HepG2 (cell line): ENCODE results near the gene DPEP2NB. TPM values are rescaled to one million over a fixed set of nuclear protein-coding genes. Genes with fewer than 3 reads are reported as not detected.

Experiments
- ARNTL ChIP-seq: sonication (generic); formaldehyde crosslinking; IDR thresholded peaks from 2 replicates; pipeline ENCODE4 v1.4.0; 2020; ENCODE audit warnings: mild to moderate bottlenecking, missing genetic modification reagents
- CBFB ChIP-seq: sonication (generic); formaldehyde crosslinking; IDR thresholded peaks from 2 replicates; pipeline ENCODE4 v1.4.0; 2020; ENCODE audit warnings: missing genetic modification reagents
- DNMT1 ChIP-seq: sonication (generic); formaldehyde crosslinking; IDR thresholded peaks from 2 replicates; pipeline ENCODE4 v1.5.1; 2020; ENCODE audit warnings: mild to moderate bottlenecking, missing genetic modification reagents
- GATAD1 ChIP-seq: IDR thresholded peaks from 2 replicates; pipeline ENCODE4 v1.6.1; 2016; ENCODE audit warnings: missing genetic modification reagents, missing compliant biosample characterization
- NR2C2 ChIP-seq: sonication (generic); formaldehyde crosslinking; IDR thresholded peaks from 2 replicates; pipeline ENCODE4 v1.4.0; 2020; ENCODE audit warnings: missing genetic modification reagents, mild to moderate bottlenecking, moderate library complexity, borderline replicate concordance
- NRL ChIP-seq: sonication (generic); formaldehyde crosslinking; IDR thresholded peaks from 2 replicates; pipeline ENCODE4 v1.5.0; 2020; ENCODE audit warnings: missing genetic modification reagents, mild to moderate bottlenecking, moderate library complexity, borderline replicate concordance
- RERE ChIP-seq: IDR thresholded peaks from 2 replicates; pipeline ENCODE4 v1.6.1; 2016; ENCODE audit warnings: low read depth, missing genetic modification reagents, missing compliant biosample characterization
- SOX13 ChIP-seq, 3 experiments: fragments of 450-650 bp in 1 of 3; sonication (generic) in 1 of 3; formaldehyde crosslinking in 1 of 3; IDR thresholded peaks in 2 of 3; conservative IDR thresholded peaks in 1 of 3; 2 replicates each; pipeline versions ENCODE4 v1.5.0 to v1.6.1; 2016 to 2020; ENCODE audit warnings: antibody characterized with exemption in 1 of 3, mild to moderate bottlenecking in 1 of 3, missing compliant biosample characterization in 1 of 3, missing genetic modification reagents in 1 of 3, moderate library complexity in 1 of 3
- SRY ChIP-seq: sonication (generic); formaldehyde crosslinking; IDR thresholded peaks from 2 replicates; pipeline ENCODE4 v1.8.0; 2022; ENCODE audit warnings: mild to moderate bottlenecking, missing genetic modification reagents
- TERF1 ChIP-seq: sonication (generic); formaldehyde crosslinking; IDR thresholded peaks from 2 replicates; pipeline ENCODE4 v1.8.0; 2022; ENCODE audit warnings: mild to moderate bottlenecking, missing genetic modification reagents, moderate library complexity
- ZFX ChIP-seq: sonication (generic); formaldehyde crosslinking; IDR thresholded peaks from 2 replicates; pipeline ENCODE4 v1.4.0; 2020; ENCODE audit warnings: mild to moderate bottlenecking, low read depth, missing genetic modification reagents, moderate library complexity
- ZMAT3 ChIP-seq: sonication (generic); formaldehyde crosslinking; conservative IDR thresholded peaks from 2 replicates; pipeline ENCODE4 v1.7.0; 2021; ENCODE audit warnings: missing genetic modification reagents
- ZMYM3 ChIP-seq: sonication (generic); formaldehyde crosslinking; IDR thresholded peaks from 2 replicates; pipeline ENCODE4 v1.5.1; 2020; ENCODE audit warnings: mild to moderate bottlenecking, missing genetic modification reagents
- ZNF225 ChIP-seq: sonication (generic); formaldehyde crosslinking; IDR thresholded peaks from 2 replicates; pipeline ENCODE4 v1.4.0; 2020; ENCODE audit warnings: mild to moderate bottlenecking, missing genetic modification reagents
- ZNF292 ChIP-seq: sonication (generic); formaldehyde crosslinking; IDR thresholded peaks from 2 replicates; pipeline ENCODE4 v1.8.1; 2022; ENCODE audit warnings: mild to moderate bottlenecking, low read depth, missing genetic modification reagents, borderline replicate concordance
- ZNF33B ChIP-seq: sonication (generic); formaldehyde crosslinking; IDR thresholded peaks from 2 replicates; pipeline ENCODE4 v1.5.1; 2020; ENCODE audit warnings: mild to moderate bottlenecking, missing genetic modification reagents
- ZNF513 ChIP-seq: sonication (generic); formaldehyde crosslinking; conservative IDR thresholded peaks from 2 replicates; pipeline ENCODE4 v1.5.0; 2020; ENCODE audit warnings: missing genetic modification reagents
- ZNF770 ChIP-seq: sonication (generic); formaldehyde crosslinking; IDR thresholded peaks from 2 replicates; pipeline ENCODE4 v1.5.0; 2020; ENCODE audit warnings: mild to moderate bottlenecking, missing genetic modification reagents
- polyA plus RNA-seq, 8 experiments: library from polyadenylated mRNA; depleted of rRNA in 3 of 8; stranded (reverse) in 7 of 8; unstranded in 1 of 8; fragments of >200 nt; fragmentation: Illumina TruSeq in 4 of 8; extraction: Trizol in 4 of 8; gene quantifications; 2 replicates each; pipeline versions ENCODE4 v1.2.1 to v1.2.3, GENCODE V29; 2011 to 2016; ENCODE audit warnings: low read depth in 4 of 8, missing spikeins in 1 of 8, mixed read lengths in 1 of 8; ENCODE audit not compliant: insufficient read depth in 1 of 8
- total RNA-seq, 5 experiments: library from RNA; depleted of rRNA; stranded (reverse); fragments of >200 nt; fragmentation: Illumina TruSeq; extraction: Trizol; gene quantifications; 2 replicates each; pipeline ENCODE4 v1.2.3, GENCODE V29; 2016; ENCODE audit warnings: low read depth in 1 of 5

Gene DPEP2NB
- total and polyA plus RNA-seq, 2 of the 13 experiments (the other 11 are each of a cell fraction or from before 2014, with no cell fraction given), result not detected

- TF ChIP-seq ZNF770, result no peak
- TF ChIP-seq ZNF33B (CRISPR knock-in tag), result no peak
- TF ChIP-seq DNMT1 (CRISPR knock-in tag), result no peak
- 0 out of 2 replicates have a peak, but pooled peaks have one; percentile 44 for TF ChIP-seq ZMAT3
- TF ChIP-seq ZNF225 (CRISPR knock-in tag), result no peak
- TF ChIP-seq GATAD1, result 0 out of 2 replicates have a peak, but pooled peaks have one; percentile 51
- no peak for TF ChIP-seq ZFX (CRISPR knock-in tag)
- no peak for TF ChIP-seq CBFB (CRISPR knock-in tag)
- TF ChIP-seq SRY (CRISPR knock-in tag), result peak; percentile 65; the same call in 1 of the 2 replicates
- TF ChIP-seq TERF1 (CRISPR knock-in tag), result no peak
- 0 out of 2 replicates have a peak, but pooled peaks have one; percentile 41 for TF ChIP-seq NRL (CRISPR knock-in tag)
- TF ChIP-seq RERE (CRISPR knock-in tag), result no peak
- no peak for TF ChIP-seq SOX13 (IDR thresholded peaks at IDR 0.05)
- TF ChIP-seq SOX13 (CRISPR knock-in tag; conservative IDR thresholded peaks at IDR 0.05 in 1 of 2, IDR thresholded peaks at IDR 0.05 in 1 of 2), result 0 out of 4 replicates have a peak, but pooled peaks of 1 of the 2 experiments have one; percentile 9
- TF ChIP-seq NR2C2 (CRISPR knock-in tag), result 0 out of 2 replicates have a peak, but pooled peaks have one; percentile 22
- no peak for TF ChIP-seq ARNTL (CRISPR knock-in tag)
- TF ChIP-seq ZNF292 (CRISPR knock-in tag), result 0 out of 2 replicates have a peak, but pooled peaks have one; percentile 65
- no peak for TF ChIP-seq ZMYM3 (CRISPR knock-in tag)
- no peak for TF ChIP-seq ZNF513 (CRISPR knock-in tag)
These were observed 28.1 kb downstream of the DPEP2NB start (continued) for GRCh38 chr16:67987460-67988160.
